Loucy (cell line): ENCODE results near the gene CCDC9B.

Experiments
- CTCF ChIP-seq: fragments of 200-600 bp; sonication (generic); conservative IDR thresholded peaks from 2 replicates; pipeline ENCODE4 v1.5.1; 2014; ENCODE audit warnings: mild to moderate bottlenecking, antibody characterized with exemption, low read length
- EZH2phosphoT487 ChIP-seq: fragments of 200-600 bp; IDR thresholded peaks from 2 replicates; pipeline ENCODE4 v1.6.1; 2018; ENCODE audit warnings: antibody characterized with exemption, mild to moderate bottlenecking, moderate library complexity, borderline replicate concordance

GRCh38 chr15:40372981-40373380 is 32.2 kb upstream of the CCDC9B start:
- TF ChIP-seq CTCF: no peak
- no peak for TF ChIP-seq EZH2phosphoT487
